Measurements from ENCODE around the gene ACACA. TPM values are rescaled to one million over a fixed set of nuclear protein-coding genes. Genes with fewer than 3 reads are reported as not detected.

The ACACA gene
- 100 to 1,000 TPM in 3 of 9 donors, 10 to 100 TPM in 6; 44.4 to 112 (median 76.9) TPM for total RNA-seq
- 10 to 100 TPM; 18.2 to 64.1 (median 21.4) TPM for polyA plus RNA-seq
- long read RNA-seq, donor 1, partial matches to known transcripts = 15 of 18 reads
- long read RNA-seq, donor 1, other reads (novel, unspliced or antisense) = 0 of 18 reads
- long read RNA-seq, donor 2, partial matches to known transcripts = 12 of 12 reads
- long read RNA-seq, donor 2, other reads (novel, unspliced or antisense) = 0 of 12 reads
- long read RNA-seq, donor 3 = 0 reads
- long read RNA-seq, donor 4, partial matches to known transcripts = 2 of 7 reads
- long read RNA-seq, donor 4, other reads (novel, unspliced or antisense) = 5 of 7 reads
- long read RNA-seq, donor 5, full-length matches to known transcripts = 2 of 15 reads
- long read RNA-seq, donor 5, partial matches to known transcripts = 7 of 15 reads
- long read RNA-seq, donor 5, other reads (novel, unspliced or antisense) = 6 of 15 reads
- long read RNA-seq, donor 6, partial matches to known transcripts = 3 of 7 reads
- long read RNA-seq, donor 6, other reads (novel, unspliced or antisense) = 4 of 7 reads
- long read RNA-seq, donor 7, partial matches to known transcripts = 0 of 1 reads
- long read RNA-seq, donor 7, other reads (novel, unspliced or antisense) = 0 of 1 reads
- long read RNA-seq, donor 8, partial matches to known transcripts = 25 of 26 reads
- long read RNA-seq, donor 8, other reads (novel, unspliced or antisense) = 0 of 26 reads
- long read RNA-seq, donor 9, partial matches to known transcripts = 0 of 1 reads
- long read RNA-seq, donor 9, other reads (novel, unspliced or antisense) = 0 of 1 reads
- long read RNA-seq, donor 10, partial matches to known transcripts = 20 of 21 reads
- long read RNA-seq, donor 10, other reads (novel, unspliced or antisense) = 0 of 21 reads

DNA sequence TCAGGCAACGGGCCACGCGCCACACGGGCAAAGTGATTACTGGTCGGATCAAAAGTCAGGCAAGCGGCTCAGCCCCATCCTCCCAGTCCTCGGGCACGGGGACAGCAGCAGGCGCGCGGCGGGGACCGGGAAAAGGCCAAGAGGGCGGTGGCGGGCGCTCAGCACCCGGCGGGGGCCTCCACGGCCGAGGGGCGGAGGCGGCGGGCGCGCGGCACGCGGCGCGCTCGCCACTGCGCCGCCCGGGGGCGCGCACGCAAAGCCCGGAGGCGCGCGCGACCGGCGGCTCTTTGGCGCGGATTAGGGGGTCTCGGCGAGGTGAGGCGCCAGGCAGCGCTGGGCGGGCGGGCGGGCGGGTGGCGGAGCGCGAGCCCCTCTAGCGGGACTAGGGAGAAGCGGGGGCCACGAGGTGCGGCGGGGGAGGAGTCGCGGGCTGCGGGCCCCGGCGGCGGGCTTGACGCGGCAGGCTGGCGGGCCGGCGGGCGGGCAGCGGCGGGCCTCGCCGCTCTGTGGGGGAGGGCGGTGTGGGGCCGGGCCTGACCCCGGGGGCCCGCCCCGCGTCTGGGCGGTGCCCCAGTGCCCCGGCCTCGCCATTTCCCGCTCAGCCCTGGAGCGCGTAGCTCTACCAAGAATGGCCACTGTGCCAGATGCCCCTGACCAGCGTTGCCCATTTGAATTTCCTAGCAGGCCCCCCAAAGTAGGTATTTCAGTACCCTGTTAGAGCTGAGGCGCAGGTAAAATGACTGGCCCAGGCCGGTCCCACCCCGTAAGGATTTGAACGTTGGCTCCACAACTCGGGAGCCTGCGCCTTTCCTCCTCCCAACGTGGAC is at the start of gene ACACA, which contains the start of gene TADA2A:
Gene ACACA, minus strand, starts transcription at position 202 of the 827 bp plus-strand sequence. CDS start 537 bp downstream, outside the sequence.
Gene TADA2A, plus strand, starts transcription at position 252 of the 827 bp plus-strand sequence. CDS start 4,480 bp downstream, outside the sequence.
- H3K9me3 ChIP-seq (replicated peaks in 1 of 3) = no peaks in the 10 kb centered on the region
- H3K27me3 ChIP-seq = no peaks in the 10 kb centered on the region
- H3K36me3 ChIP-seq (replicated peaks in 1 of 2) = peaks cover 0 to 8% of the 10 kb centered on the region in 2 donors
- intact Hi-C loops (cut with DNase I) = no loop called here
- peak; percentile 76 to 84 (median 79) for DNase-seq
- peaks cover 7 to 18% of the 10 kb centered on the region in 2 donors for H3K4me1 ChIP-seq (replicated peaks in 1 of 2)
- peak; percentile 46 to 50 for TF ChIP-seq POLR2A (IDR thresholded peaks at IDR 0.05)
- TF ChIP-seq, protein P1, sequence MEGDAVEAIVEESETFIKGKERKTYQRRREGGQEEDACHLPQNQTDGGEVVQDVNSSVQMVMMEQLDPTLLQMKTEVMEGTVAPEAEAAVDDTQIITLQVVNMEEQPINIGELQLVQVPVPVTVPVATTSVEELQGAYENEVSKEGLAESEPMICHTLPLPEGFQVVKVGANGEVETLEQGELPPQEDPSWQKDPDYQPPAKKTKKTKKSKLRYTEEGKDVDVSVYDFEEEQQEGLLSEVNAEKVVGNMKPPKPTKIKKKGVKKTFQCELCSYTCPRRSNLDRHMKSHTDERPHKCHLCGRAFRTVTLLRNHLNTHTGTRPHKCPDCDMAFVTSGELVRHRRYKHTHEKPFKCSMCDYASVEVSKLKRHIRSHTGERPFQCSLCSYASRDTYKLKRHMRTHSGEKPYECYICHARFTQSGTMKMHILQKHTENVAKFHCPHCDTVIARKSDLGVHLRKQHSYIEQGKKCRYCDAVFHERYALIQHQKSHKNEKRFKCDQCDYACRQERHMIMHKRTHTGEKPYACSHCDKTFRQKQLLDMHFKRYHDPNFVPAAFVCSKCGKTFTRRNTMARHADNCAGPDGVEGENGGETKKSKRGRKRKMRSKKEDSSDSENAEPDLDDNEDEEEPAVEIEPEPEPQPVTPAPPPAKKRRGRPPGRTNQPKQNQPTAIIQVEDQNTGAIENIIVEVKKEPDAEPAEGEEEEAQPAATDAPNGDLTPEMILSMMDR (IDR thresholded peaks at IDR 0.05) = peak in 3 of 6 experiments; percentile 23 to 44 (median 40)
- H3K4me3 ChIP-seq = peak within 1 kb of the TSS; percentile 11 to 88 (median 64)
- WGBS, 4 donors = 0 to 1% (median 0%) methylated on average over 2 to 95 of the region's 98 CpGs
- H3K27ac ChIP-seq = peak within 1 kb of the TSS; percentile 69 to 99 (median 79)

DNA sequence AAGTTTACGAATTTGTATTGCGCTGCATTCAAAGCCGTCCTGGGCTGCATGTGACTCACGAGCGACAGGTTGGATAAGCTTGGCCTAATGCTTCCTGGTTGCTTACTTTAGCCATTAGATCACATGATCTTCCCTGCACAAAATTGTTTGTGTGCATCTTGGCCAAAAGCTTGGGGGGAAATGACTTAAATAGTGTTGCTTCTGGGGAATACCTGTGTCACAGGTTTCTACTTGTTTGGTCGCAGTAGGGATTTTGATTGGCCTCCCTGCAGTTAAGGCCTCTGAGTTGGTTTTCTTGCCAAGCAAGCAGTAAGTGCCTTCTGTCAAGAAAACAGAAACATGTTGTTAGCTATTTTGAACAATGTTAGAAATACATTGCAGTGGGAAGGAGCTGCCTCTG is 43.5 kb upstream of the ACACA start:
- WGBS, 4 donors = 96 to 98% (median 97%) methylated on average over 6 of the region's 6 CpGs
- no peak for DNase-seq
- TF ChIP-seq, protein P1 (IDR thresholded peaks at IDR 0.05) = no peak
- no peak for TF ChIP-seq POLR2A (IDR thresholded peaks at IDR 0.05)
- no peak overlapping the region for H3K4me3 ChIP-seq
- no peaks in the 10 kb centered on the region for H3K36me3 ChIP-seq (replicated peaks in 1 of 2)
- H3K9me3 ChIP-seq (replicated peaks in 1 of 3) = no peaks in the 10 kb centered on the region
- intact Hi-C loops (cut with DNase I) = no loop called here
- no peaks in the 10 kb centered on the region for H3K27me3 ChIP-seq
- peaks cover 6 to 18% of the 10 kb centered on the region in 2 donors for H3K4me1 ChIP-seq (replicated peaks in 1 of 2)
- no peak overlapping the region for H3K27ac ChIP-seq

DNA sequence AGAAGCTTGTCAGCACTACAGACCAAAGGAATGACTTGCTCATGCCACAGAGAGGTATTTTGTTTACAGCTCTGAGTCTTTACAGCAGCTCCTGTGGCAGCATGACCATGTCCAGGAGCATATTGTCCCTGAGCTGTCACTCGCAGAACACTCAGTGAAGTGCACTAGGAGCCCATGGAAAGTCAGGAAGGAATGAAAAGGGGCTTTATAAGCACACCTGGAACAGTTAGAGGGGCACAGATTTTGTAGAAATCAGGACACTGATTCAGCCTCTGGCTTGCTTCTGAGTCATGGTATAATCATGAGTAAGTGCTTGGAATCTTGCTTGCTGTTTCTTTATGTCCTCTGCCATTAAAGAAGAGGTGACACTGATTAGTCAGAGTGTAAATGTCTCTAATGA is 41.0 kb upstream of the ACACA start:
- H3K4me1 ChIP-seq (replicated peaks in 1 of 2) = peaks cover 6 to 9% of the 10 kb centered on the region in 2 donors
- intact Hi-C loops (cut with DNase I) = no loop called here
- 55 to 92% (median 66%) methylated on average over 1 of the region's 1 CpG for WGBS, 4 donors
- peak overlapping the region in 3 of 5 donors; percentile 4 to 18 (median 7) for H3K27ac ChIP-seq
- H3K4me3 ChIP-seq = no peak overlapping the region
- H3K27me3 ChIP-seq = no peaks in the 10 kb centered on the region
- no peak for DNase-seq
- H3K9me3 ChIP-seq (replicated peaks in 1 of 3) = no peaks in the 10 kb centered on the region
- TF ChIP-seq, protein P1 (IDR thresholded peaks at IDR 0.05) = no peak
- TF ChIP-seq POLR2A (IDR thresholded peaks at IDR 0.05) = no peak
- peaks cover 0 to 14% of the 10 kb centered on the region in 2 donors for H3K36me3 ChIP-seq (replicated peaks in 1 of 2)

Measured in adrenal gland (tissue), 19 donors.